T-helper 1 cell treated with Interleukin-12 subunit alpha and Interleukin-12 subunit beta and Interleukin-4 antibody, amounts not matched to agents 30 μg/mL and 1 μg/mL, for 36 hours (primary cell): ENCODE measurements around the gene C8G.

Experiments
- H3K27ac Mint-ChIP-seq: one replicate; pipeline ENCODE4 v1.8.0; 2021; ENCODE audit warnings: mild to moderate bottlenecking, mixed read lengths
- H3K27me3 Mint-ChIP-seq: one replicate; pipeline ENCODE4 v1.8.0; 2021; ENCODE audit warnings: low read depth, mixed read lengths
- H3K36me3 Mint-ChIP-seq: one replicate; pipeline ENCODE4 v1.8.0; 2021; ENCODE audit warnings: low read depth, mixed read lengths
- H3K4me1 Mint-ChIP-seq: one replicate; pipeline ENCODE4 v1.8.0; 2021; ENCODE audit warnings: low read depth, mixed read lengths
- H3K4me3 Mint-ChIP-seq: one replicate; pipeline ENCODE4 v1.8.0; 2021; ENCODE audit warnings: mild to moderate bottlenecking, moderate library complexity, mixed read lengths
- H3K9me3 Mint-ChIP-seq: one replicate; pipeline ENCODE4 v1.8.0; 2021; ENCODE audit warnings: mixed read lengths

Gene C8G

DNA sequence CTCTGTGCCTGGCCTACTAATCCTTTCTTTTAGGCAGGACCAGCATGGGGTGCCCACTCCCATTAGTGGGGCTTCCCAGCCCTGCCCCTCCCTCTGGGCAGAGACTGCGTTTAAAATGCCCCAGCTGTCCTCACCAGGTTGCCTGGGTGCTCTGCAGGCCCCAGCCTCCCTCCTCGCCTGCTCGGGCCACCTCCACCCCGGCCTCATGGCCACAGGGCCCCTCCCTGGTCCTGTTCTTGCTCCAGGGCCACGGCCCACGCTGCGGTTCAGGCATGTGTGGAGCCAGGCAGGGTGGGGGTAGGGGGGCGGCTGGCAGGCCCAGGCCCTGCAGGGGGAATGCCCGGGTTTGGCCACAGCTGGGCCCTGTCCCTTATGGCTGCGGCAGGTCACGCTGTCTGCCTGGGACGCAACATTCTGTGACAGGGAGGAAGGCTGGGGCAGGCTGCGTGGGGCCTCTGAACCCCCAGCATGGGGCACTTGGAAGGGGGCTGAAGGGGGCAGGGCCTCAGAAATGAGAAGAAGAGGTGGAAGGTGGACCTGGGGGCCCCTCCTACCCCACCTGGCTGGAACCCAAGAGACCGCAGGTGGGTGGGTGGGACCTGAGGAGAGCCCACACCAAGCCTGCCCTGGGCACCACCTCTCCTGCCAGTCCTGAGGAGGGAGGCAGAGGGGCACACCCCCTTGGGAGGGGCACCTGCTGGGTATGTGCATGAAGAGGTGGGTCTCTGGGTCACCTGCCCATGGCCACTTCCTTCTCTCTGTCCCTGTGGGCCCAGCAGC, 6.7 kb downstream of the C8G start, which contains the start of gene LCN12:
Gene LCN12, plus strand, starts transcription at position 733 of the 780 bp plus-strand sequence. CDS start 55 bp downstream, outside the sequence.
- Mint-ChIP-seq H3K36me3 (no peaks in the 10 kb centered on the region), H3K4me3 (no peak within 1 kb of the TSS), H3K4me1 (no peaks in the 10 kb centered on the region), H3K27me3 (no peaks in the 10 kb centered on the region), H3K27ac (no peak within 1 kb of the TSS), H3K9me3 (peaks cover 7% of the 10 kb centered on the region)

DNA sequence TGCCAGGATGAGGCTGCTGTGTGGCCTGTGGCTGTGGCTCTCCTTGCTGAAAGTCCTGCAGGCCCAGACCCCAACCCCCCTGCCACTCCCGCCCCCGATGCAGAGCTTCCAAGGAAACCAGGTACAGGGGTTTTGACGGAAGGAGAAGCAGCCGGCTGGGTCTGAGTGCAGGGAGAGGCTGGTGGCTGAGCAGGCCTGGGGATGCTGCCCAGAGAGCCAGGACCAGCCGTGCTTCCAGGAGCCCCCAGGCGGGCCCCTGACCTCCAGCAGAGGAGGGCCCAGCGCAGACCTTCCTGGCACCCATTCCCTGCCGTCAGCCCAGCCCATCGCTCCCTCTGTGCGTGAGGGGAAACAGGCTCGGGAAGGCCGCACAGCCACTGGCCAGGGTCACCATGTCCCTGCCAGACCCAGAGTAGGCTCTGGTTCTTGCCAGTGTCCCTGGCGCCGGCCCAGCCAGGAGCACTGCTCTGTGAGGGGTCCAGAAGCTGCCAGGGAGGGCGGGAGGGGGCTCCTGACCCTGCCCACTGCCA, 7.3 kb downstream of the C8G start:
- no peaks in the 10 kb centered on the region for H3K4me1 Mint-ChIP-seq
- no peaks in the 10 kb centered on the region for H3K27me3 Mint-ChIP-seq
- no peak overlapping the region for H3K27ac Mint-ChIP-seq
- no peaks in the 10 kb centered on the region for H3K36me3 Mint-ChIP-seq
- peaks cover 9% of the 10 kb centered on the region for H3K9me3 Mint-ChIP-seq
- H3K4me3 Mint-ChIP-seq, result no peak overlapping the region

DNA sequence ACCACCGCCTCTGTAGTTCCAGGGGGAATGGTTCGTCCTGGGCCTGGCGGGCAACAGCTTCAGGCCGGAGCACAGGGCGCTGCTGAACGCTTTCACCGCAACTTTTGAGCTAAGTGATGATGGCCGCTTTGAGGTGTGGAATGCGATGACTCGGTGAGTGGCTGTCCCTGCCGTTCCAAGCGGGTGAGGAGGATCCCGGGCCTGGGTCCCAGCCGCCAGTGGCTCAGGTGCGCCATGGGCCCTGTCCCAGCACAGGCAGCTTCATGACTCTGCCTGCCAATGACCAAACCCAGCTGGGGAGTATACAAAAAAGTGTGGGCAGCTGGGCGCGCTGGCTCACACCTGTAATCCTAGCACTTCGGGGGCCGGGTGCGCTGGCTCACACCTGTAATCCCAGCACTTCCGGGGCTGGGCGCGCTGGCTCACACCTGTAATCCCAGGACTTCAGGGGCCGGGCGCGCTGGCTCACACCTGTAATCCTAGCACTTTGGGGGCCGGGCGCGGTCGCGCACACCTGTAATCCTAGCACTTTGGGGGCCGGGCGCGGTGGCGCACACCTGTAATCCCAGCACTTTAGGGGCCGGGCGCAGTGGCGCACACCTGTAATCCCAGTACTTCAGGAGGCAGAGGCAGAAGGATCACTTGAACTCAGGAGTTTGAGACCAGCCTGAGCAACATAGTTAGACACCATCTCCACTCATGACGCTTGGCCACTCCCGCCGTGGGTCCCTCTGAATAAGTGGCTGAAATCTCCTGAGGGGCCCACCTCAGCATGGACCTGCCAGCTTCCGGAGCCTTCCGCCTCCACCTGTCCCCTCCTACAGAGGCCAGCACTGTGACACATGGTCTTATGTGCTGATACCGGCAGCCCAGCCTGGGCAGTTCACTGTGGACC, 8.1 kb downstream of the C8G start:
- no peak overlapping the region for H3K27ac Mint-ChIP-seq
- H3K27me3 Mint-ChIP-seq, result no peaks in the 10 kb centered on the region
- H3K9me3 Mint-ChIP-seq, result peaks cover 9% of the 10 kb centered on the region
- H3K4me1 Mint-ChIP-seq, result no peaks in the 10 kb centered on the region
- H3K4me3 Mint-ChIP-seq, result no peak overlapping the region
- H3K36me3 Mint-ChIP-seq, result no peaks in the 10 kb centered on the region

DNA sequence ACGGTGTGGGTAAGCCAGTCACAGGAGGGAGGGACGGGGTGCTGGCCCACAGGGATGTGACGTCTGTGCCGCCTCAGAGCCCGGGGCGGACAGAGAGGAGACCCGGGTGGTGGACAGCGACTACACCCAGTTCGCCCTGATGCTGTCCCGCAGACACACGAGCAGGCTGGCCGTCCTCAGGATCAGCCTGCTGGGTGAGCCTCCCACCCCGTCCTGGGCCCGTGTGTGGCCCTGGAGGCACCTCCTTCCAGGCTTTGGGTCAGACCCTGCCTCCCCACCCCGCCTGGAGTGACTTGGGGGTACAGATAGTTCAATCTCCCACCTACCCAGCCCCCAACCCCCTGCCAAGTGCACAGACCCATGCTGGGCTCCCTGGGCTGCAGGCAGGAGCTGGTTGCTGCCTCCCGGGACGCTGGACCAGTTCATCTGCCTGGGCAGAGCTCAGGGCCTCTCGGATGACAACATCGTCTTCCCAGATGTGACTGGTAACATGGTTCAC, 8.8 kb downstream of the C8G start:
- Mint-ChIP-seq H3K4me3 (no peak overlapping the region), H3K36me3 (no peaks in the 10 kb centered on the region), H3K9me3 (peaks cover 9% of the 10 kb centered on the region), H3K27ac (no peak overlapping the region), H3K4me1 (no peaks in the 10 kb centered on the region), H3K27me3 (no peaks in the 10 kb centered on the region)

DNA sequence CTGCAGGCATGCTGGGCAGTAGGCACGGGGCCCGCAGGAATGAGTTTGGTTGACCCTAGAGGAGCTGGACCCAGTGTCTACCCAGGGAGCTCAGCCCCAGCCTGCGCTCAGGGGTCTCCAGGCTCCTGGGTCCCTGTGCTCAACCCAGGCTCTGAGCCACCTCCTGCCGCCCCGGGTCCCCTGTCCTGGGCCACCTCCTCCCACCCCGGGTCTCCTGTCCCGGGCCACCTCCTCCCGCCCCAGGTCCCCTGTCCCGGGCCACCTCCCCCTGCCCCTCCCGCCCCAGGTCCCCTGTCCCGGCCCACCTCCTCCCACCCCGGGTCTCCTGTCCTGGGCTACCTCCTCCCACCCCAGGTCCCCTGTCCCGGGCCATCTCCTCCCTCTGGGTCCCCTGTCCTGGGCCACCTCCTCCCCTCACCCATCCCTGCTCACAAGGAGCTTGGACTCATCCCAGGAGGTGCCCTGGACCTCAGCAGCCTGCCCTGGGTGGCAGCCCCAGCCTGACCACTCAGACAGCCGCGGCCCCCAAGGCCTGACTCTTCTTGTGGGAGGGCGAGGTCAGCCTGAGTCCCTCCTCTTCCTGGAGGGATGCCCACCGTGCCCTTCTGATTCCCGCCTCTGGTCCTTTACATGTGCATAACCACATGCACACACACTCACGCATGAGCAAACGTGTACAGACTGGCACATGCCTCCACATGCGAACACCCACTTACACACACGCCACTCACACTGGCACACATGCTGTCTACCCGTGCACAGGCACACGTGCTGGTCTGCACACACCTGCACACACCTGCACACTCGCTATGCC, 9.4 kb downstream of the C8G start:
- no peaks in the 10 kb centered on the region for H3K27me3 Mint-ChIP-seq
- no peak overlapping the region for H3K27ac Mint-ChIP-seq
- H3K4me3 Mint-ChIP-seq, result no peak overlapping the region
- no peaks in the 10 kb centered on the region for H3K36me3 Mint-ChIP-seq
- H3K9me3 Mint-ChIP-seq, result peaks cover 9% of the 10 kb centered on the region
- H3K4me1 Mint-ChIP-seq, result no peaks in the 10 kb centered on the region

DNA sequence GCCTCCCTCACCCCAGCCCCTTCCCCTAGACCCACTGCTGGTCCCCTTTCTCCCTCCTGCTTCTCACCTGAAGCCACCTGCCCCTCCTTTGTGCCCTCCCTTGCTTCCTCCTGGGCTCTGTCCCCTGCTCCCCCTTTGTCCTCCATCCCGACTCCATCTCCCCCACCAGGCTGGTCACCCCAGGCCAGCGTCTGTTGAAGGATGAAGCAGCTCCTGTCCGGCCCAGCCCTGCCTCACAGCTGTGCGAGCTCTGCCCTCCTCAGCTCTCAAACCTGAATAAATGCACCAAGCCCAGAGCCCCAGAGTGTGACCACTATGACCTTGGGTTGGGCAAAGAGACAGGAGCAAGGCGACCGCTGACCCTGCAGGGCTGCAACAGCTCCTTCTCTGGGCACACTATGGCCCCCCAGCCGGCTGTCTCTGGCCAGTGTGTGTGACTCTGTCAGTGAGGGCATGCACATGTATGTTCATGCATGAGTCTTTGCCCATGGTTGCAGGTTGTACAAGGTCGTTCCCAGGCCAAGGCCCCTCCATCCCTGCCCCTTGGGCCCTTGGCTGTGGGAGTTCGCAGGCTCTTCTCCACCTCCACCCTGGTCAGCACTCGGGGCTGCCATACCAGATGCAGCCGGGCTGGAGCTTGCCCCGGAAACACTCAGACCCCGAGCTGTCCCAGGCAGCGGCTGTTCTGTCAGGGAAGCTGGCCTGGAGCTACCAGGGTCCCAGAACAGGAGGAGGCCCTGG, 10.3 kb downstream of the C8G start:
- no peak overlapping the region for H3K4me3 Mint-ChIP-seq
- H3K27ac Mint-ChIP-seq, result peak overlapping the region; percentile 55
- H3K36me3 Mint-ChIP-seq, result no peaks in the 10 kb centered on the region

DNA sequence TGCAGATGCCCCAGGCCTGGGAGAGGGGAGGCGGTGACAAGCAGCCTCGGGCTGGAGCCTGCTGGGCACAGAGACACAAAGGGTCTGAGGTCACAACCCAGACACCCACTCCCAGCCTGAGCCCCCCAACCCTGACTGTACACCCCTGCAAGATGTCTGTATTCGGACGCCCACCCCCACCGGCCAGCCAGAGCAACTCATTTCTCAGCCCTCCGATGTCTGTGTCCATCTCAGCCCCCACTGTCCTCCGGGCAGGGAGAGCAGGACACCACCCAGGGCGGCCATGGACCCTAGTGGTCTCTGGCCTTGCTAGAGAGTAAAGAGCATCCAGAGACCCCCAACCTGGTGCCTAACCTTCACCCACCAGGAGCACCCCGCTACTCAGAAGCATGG, 10.9 kb downstream of the C8G start:
- Mint-ChIP-seq H3K4me1 (peaks cover 2% of the 10 kb centered on the region), H3K4me3 (no peak overlapping the region), H3K27ac (no peak overlapping the region), H3K9me3 (peaks cover 9% of the 10 kb centered on the region), H3K27me3 (no peaks in the 10 kb centered on the region), H3K36me3 (no peaks in the 10 kb centered on the region)

More for the DNA sequence above, 10.3 kb downstream of the C8G start:
- Mint-ChIP-seq H3K9me3 (peaks cover 9% of the 10 kb centered on the region), H3K4me1 (peaks cover 2% of the 10 kb centered on the region), H3K27me3 (no peaks in the 10 kb centered on the region)

DNA sequence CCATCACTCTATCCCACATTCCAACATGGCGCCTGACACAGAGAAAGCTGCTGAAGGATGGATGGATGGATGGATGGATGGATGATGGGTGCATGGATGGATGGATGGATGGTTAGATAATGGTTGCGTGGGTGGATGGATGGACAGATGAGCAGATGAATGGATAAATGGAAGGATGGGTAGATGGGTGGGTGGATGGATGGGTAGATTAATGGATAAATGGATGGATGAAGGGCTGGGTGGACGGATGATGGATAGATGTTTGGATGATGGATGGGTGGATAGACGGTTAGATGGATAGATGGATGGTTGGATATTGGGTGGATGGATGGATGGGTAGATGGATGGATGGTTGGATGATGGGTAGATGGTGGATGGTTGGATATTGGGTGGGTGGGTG, 11.6 kb downstream of the C8G start:
- H3K4me3 Mint-ChIP-seq, result no peak overlapping the region
- no peak overlapping the region for H3K27ac Mint-ChIP-seq
- H3K4me1 Mint-ChIP-seq, result peaks cover 2% of the 10 kb centered on the region

DNA sequence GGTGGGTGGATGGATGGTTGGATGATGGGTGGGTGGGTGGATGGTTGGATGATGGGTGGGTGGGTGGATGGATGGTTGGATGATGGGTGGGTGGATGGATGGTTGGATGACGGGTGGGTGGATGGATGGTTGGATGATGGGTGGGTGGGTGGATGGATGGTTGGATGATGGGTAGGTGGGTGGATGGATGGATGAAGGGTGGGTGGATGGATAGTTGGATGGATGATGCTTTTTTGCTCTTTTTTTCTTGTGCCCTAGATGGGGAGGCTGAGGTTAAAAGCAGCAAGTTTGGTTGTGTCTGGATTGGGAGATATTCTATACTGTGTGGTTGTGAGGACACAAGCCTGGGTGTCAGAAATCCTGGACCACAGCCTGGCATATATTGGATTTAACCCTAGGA, 12.4 kb downstream of the C8G start:
- Mint-ChIP-seq H3K36me3 (no peaks in the 10 kb centered on the region), H3K4me3 (no peak overlapping the region), H3K27me3 (no peaks in the 10 kb centered on the region), H3K4me1 (peaks cover 2% of the 10 kb centered on the region), H3K9me3 (peaks cover 9% of the 10 kb centered on the region), H3K27ac (no peak overlapping the region)

More for the DNA sequence above, 11.6 kb downstream of the C8G start:
- H3K27me3 Mint-ChIP-seq, result no peaks in the 10 kb centered on the region
- peaks cover 9% of the 10 kb centered on the region for H3K9me3 Mint-ChIP-seq
- H3K36me3 Mint-ChIP-seq, result no peaks in the 10 kb centered on the region

DNA sequence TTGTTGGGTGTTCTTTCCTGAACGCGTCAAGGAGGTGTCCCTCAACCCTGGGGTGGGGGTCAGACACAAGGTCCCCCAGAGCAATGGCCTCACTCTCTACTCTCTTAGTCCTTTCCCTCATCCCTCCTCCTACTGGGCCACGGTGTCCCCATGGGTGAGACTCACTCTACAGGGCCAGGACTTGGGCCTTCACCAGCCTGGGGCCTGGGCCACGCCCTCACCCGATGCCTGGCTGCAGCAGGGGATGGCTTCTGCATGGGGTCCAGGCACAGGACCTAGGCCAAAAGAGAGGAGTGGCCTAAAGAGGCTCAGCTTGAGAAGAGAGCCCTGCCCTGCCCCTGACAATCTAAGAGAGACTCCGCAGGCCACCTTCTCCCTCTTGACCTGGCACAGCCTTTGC, 12.9 kb downstream of the C8G start:
- H3K4me3 Mint-ChIP-seq, result no peak overlapping the region
- H3K4me1 Mint-ChIP-seq, result peaks cover 4% of the 10 kb centered on the region
- no peak overlapping the region for H3K27ac Mint-ChIP-seq
- no peaks in the 10 kb centered on the region for H3K27me3 Mint-ChIP-seq
- no peaks in the 10 kb centered on the region for H3K36me3 Mint-ChIP-seq
- peaks cover 9% of the 10 kb centered on the region for H3K9me3 Mint-ChIP-seq

DNA sequence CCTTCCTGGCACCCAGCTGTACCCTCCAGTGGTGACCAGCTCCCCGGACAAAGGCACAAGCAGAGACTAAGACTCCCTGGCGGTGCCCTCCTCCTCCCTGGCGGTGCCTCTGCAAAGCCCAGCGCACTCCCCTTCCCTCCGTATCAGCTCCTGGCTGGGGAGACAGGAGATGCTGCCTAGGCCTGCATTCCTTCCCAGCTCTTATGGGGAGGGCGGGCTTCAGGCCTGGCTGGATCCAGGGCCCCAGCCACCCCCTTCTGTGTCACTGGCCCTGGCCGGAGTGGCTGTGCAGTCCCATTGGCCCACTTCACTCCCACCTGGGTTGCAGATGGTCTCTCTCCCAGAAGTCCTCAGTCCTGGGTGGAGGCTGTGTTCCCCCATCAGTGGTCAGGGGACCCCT, 13.4 kb downstream of the C8G start:
- Mint-ChIP-seq H3K9me3 (peaks cover 9% of the 10 kb centered on the region), H3K27ac (no peak overlapping the region), H3K27me3 (no peaks in the 10 kb centered on the region), H3K4me1 (peaks cover 4% of the 10 kb centered on the region), H3K36me3 (no peaks in the 10 kb centered on the region), H3K4me3 (no peak overlapping the region)

DNA sequence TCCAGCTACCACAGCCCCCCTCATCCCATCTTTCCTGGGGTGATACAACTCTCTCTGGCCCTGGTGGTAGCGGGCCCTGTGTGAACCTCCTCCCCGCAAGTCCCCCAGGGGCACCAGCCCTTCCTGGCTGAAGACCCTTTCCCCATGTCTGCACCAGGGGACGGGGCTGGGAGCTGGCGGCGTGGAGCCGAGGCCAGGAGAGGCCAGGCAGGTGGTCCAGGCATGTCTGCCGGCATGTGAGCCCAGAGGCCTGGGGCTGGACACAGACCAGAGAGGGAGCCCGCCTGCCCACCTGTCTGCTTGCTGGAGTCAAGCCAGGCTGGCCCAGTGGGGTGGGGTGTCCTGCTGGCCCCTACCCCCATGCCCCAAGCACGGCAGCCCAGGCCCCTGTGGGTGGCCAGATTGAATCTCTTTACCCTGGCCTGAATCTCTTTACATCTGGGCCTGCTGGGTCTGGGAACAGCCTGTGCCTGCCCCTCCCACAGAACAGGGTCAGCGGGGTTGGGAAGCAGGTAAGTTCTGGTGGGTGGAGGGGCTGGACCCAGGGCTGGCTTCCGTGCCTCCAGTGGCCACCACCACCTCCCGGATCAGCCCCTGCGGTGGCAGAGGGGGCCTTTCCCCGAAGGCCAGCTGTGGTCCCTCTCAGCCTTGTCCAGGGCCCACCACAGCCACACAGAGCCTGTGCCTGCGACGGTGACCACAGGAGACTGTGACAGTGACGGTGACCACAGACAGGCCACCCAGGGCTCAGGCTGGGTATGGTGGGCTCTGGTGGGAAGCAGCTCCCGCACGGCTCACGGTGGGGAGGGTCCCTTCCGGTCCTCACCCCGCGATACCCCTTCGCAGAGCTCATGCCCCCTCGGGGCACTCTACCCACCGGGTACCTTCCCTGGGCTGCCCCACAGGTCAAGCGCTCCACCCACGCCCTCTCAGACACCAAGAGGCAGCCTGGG, 14.1 kb downstream of the C8G start:
- Mint-ChIP-seq H3K9me3 (peaks cover 9% of the 10 kb centered on the region), H3K4me3 (no peak overlapping the region), H3K27ac (no peak overlapping the region), H3K36me3 (no peaks in the 10 kb centered on the region), H3K27me3 (no peaks in the 10 kb centered on the region), H3K4me1 (peaks cover 4% of the 10 kb centered on the region)
